WERI-Rb-1 (cell line): ENCODE results near the gene CHAT.

Source experiments
- DNase-seq: peaks from one replicate; pipeline ENCODE4 v3.0.0-alpha.2; 2020
- H3K27ac ChIP-seq: fragments of 250-450 bp; sonication (Bioruptor Pico); 2 replicates; pipeline ENCODE4 v1.5.1; 2020; ENCODE audit warnings: mild to moderate bottlenecking, moderate library complexity
- H3K27me3 ChIP-seq: fragments of 250-450 bp; sonication (Bioruptor Pico); 2 replicates; pipeline ENCODE4 v1.5.1; 2021; ENCODE audit warnings: mild to moderate bottlenecking, low read depth, moderate library complexity; ENCODE audit not compliant: insufficient read depth, severe bottlenecking
- H3K36me3 ChIP-seq: fragments of 250-450 bp; sonication (Bioruptor Pico); 2 replicates; pipeline ENCODE4 v1.5.1; 2020; ENCODE audit warnings: mild to moderate bottlenecking, moderate library complexity
- H3K4me3 ChIP-seq: 2 replicates; pipeline ENCODE4 v1.5.1; 2011; ENCODE audit warnings: low read depth, mild to moderate bottlenecking, control low read depth, low read length
- H3K9me3 ChIP-seq: fragments of 250-450 bp; sonication (Bioruptor Pico); 2 replicates; pipeline ENCODE4 v1.5.1; 2021; ENCODE audit warnings: mild to moderate bottlenecking, moderate library complexity; ENCODE audit not compliant: severe bottlenecking
- CTCF ChIP-seq: IDR thresholded peaks from 2 replicates; pipeline ENCODE4 v1.5.1; 2011; ENCODE audit warnings: low read depth, mild to moderate bottlenecking, control low read depth, inconsistent platforms, low read length

CHAT gene

GRCh38 chr10:49656845-49657493 lies 43.1 kb downstream of the CHAT start:
- Histone ChIP-seq H3K27ac (no peak overlapping the region), H3K9me3 (no peaks in the 10 kb centered on the region), H3K36me3 (no peaks in the 10 kb centered on the region), H3K4me3 (no peak overlapping the region), H3K27me3 (no peaks in the 10 kb centered on the region)
- TF ChIP-seq CTCF: no peak
- no peak for DNase-seq

GRCh38 chr10:49657606-49658005 lies 43.8 kb downstream of the CHAT start:
- Histone ChIP-seq H3K27ac (no peak overlapping the region), H3K4me3 (no peak overlapping the region), H3K27me3 (no peaks in the 10 kb centered on the region), H3K9me3 (no peaks in the 10 kb centered on the region), H3K36me3 (no peaks in the 10 kb centered on the region)
- DNase-seq: no peak
- no peak for TF ChIP-seq CTCF

- no peak for DNase-seq
- TF ChIP-seq CTCF: no peak
- no peak overlapping the region for H3K27ac ChIP-seq
- H3K9me3 ChIP-seq: no peaks in the 10 kb centered on the region
- H3K27me3 ChIP-seq: no peaks in the 10 kb centered on the region
- H3K4me3 ChIP-seq: no peak overlapping the region
- H3K36me3 ChIP-seq: no peaks in the 10 kb centered on the region
Observed at GRCh38 chr10:49661140-49661856, 47.5 kb downstream of the CHAT start.

GRCh38 chr10:49662169-49662830 lies 48.5 kb downstream of the CHAT start:
- Histone ChIP-seq H3K36me3 (no peaks in the 10 kb centered on the region), H3K27me3 (no peaks in the 10 kb centered on the region), H3K9me3 (no peaks in the 10 kb centered on the region), H3K27ac (no peak overlapping the region), H3K4me3 (no peak overlapping the region)
- TF ChIP-seq CTCF: no peak
- no peak for DNase-seq

GRCh38 chr10:49663596-49663995 lies 49.8 kb downstream of the CHAT start:
- Histone ChIP-seq H3K36me3 (no peaks in the 10 kb centered on the region), H3K27ac (no peak overlapping the region), H3K4me3 (no peak overlapping the region), H3K9me3 (no peaks in the 10 kb centered on the region), H3K27me3 (no peaks in the 10 kb centered on the region)
- no peak for DNase-seq
- TF ChIP-seq CTCF: no peak
